Mesenteric fat pad (tissue), 1 donor: Measurements from ENCODE around the gene CST1. TPM values are rescaled to one million over a fixed set of nuclear protein-coding genes. Genes with fewer than 3 reads are reported as not detected.
"Not testable (repeated sequence)": the region's sequence is repeated elsewhere in the genome, so short reads cannot be mapped to it uniquely, and the experiment has no call there.

Source experiments
- DNase-seq: peaks from one replicate; pipeline ENCODE4 v3.0.0-alpha.2; 2020; ENCODE audit warnings: low spot score
- long read RNA-seq: library from polyadenylated mRNA; unstranded; transcript quantifications from one replicate; pipeline ENCODE4 v2.0.0, GENCODE V29; 2020
- total RNA-seq: library from RNA; stranded (reverse); fragmentation: NEBNext Ultra II Directional; extraction: Animal tissue kit (Norgen Biotek cat#: 25700); gene quantifications from one replicate; pipeline ENCODE4 v1.2.1, GENCODE V29; 2021
- donor health status: DM: yes; HTN: yes; CAD: no.

The CST1 gene, protein sequence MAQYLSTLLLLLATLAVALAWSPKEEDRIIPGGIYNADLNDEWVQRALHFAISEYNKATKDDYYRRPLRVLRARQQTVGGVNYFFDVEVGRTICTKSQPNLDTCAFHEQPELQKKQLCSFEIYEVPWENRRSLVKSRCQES
- not detected for total RNA-seq
- long read RNA-seq = 0 reads

DNA sequence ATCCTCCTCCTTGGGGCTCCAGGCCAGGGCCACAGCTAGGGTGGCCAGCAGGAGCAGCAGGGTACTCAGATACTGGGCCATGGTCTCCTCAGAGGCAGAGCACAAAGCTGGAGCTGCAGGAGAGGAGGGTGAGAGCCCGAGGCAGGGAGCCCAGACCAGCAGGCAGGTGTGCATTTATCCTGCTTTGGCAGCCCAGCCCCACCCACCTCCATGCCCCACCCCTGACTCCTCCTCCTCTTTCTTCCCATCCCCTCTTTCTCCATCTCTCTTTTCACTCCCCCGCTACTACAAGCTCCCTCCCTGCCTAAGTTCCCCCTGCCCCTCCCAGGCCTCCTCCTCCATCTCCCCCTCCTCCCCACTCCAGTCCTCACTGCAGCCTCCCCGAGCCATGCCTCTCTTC is at the start of gene CST1:
CST1 (minus strand) TSS at position 150 of the 400 bp plus-strand sequence; CDS start at position 81, 69 bp downstream.
- DNase-seq = not testable (repeated sequence)

DNA sequence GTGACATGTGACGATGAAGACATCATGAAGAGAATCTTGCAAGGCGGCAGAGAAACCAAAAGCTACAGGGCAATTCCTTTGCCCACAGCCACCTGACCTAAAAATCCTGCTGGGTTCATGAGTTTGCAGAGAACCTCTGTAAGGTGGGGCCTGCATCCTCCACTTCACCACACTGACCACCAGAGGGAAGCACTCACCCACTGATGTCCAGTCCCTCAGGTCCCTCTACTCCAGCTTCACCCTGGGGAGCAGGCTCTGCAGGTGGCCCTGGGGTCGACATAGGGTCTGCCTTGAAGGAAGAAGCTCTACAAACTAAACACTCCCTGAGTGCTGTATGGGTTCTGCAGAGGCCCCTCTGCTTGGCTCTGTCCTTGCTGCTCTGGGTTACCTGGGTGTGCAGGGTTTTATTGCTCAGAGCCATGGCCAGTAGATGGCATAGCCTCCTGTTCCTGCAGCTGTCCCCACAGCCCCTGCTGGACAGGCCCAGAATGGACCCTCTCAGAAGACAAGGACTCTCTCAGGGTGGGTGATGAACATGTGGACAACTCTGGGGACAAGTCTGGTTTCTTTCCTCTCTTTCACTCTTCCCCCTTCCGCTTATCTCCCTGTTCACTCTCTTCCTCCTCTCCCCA is 48.6 kb upstream of the CST1 start:
- not testable (repeated sequence) for DNase-seq

DNA sequence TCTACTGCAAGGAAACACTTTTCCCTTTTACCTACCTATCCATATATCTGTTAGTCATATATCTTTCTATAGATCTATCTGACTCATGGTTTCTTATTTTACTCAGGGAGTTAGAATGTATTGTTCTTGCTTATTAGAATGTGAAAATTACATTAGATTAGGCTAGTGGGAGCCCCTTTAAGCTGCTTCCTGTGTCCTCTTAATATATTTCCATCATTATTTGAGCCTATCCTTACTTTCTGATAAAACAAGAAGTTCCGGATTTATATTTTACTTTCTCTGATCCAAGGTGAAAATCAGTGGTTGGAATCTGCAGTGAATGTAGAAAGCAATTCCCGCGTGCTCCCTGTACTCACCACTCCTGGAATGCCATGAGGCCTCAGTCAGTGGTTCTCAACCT is 44.8 kb upstream of the CST1 start:
- DNase-seq = no peak

DNA sequence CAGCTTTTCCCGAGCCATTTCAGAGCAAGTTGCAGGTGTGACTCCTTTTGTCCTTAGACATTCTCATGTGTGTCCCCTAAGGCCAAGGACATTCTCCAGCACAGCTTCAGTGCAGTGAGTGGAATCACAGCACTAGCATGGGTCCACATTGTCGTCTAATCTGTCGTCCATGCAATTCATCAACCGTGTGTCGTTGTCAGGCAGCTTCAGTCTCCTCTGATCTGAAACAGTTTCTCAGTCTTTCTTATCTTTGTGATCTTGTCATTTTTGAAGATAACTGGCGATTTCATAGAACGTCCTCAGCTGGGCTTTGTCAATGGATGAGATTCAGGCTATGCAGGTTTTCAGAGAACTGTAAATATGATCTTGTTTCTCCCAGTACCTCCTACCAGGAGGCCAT is 44.1 kb upstream of the CST1 start:
- DNase-seq = no peak

DNA sequence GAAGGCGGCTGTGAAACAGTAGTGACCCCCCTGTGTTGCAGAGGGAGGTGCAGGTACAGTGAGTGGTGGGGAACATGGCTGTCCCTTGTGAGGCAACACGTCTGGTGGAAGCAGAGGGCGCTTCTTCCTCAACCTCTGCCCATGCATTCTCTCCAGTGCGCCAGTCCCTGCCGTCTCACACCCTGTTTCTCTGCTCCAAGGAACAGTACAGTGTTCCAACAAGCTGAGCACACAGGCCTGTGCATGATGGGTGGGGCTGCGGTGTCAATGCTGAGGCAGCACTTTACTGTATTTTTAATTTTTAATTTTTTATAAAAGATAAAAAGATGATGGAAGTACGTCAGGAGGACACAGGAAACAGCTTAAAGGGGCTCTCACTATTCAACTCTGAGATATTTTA is 43.3 kb upstream of the CST1 start:
- no peak for DNase-seq

DNA sequence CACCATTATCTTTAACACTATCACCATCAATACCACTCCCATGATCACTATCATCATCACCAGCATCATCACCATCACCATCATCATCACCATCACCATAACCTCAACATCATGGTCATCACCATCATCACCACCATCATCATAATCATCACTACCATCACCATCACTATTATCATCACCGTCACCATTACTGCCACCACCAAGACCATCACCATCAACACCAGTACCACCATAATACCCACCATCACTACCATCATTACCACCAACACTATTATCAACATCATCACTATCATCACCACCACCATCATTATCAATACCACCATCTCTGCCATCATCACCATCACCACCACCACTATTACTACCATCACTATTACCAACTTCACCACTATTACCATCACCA is 32.7 kb upstream of the CST1 start:
- DNase-seq = no peak

DNA sequence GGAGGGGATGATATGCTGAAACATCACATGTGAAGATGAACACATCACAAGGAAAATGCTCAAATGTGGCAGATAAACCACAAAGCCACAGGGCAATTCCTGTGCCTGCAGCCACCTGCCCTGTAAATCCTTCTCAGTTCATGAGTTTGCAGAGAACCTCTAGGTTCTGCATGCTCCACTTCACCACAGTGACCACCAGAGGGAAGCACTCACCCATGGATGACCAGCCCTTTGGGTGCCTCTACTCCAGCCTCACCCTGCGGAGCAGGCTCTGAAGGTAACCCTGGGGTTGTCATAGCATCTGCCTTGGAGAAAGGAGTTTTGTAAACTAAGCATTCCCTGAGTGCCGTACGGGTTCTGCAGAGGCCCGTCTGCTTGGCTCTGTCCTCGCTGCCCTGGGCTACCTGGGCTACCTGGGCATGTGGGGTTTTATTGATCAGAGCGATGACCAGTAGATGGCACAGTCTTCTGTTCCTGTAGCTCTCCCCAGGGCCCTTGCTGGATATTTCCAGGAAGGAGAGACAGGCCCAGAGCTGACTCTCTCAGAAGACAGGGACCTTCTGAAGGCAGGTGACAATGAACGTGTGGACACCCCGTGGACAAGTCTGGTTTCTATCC is 31.7 kb upstream of the CST1 start:
- DNase-seq = no peak

DNA sequence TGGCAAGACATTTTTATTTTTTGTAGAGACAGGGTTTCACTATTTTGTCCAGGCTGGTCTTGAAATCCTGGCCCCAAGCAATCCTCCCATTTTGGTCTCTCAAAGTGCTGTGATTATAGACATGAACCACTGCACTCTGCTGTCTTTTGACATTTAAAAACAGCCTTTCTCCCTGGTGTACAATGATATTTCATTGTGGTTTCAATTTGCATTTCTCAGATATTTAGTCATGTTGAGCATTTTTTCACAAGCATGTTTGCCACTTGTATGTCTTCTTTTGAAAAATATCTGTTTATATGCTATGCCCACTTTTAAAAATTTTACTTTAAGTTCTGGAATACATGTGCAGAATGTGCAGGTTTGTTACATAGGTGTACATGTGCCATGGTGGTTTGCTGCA is 27.9 kb upstream of the CST1 start:
- not testable (repeated sequence) for DNase-seq

DNA sequence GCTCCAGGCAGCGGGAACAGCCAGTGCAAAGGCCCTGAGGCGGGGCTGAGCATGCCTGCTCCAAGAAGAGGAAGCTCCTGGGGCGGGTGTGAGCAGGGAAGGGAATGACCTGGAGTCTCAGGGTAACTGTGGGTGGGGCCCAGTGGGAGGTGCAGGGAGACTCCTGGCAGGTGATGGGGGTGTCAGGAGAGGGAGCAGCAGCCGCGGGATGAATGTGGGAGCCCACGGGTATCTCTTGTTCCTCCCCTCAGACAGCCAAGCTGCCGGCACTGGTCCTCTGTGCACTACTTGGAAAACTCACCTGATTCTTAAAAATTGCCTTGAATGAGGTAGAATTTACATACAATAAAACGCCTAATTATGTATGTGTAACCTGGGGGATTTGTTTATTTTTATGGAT is 26.6 kb upstream of the CST1 start:
- DNase-seq = not testable (repeated sequence)

DNA sequence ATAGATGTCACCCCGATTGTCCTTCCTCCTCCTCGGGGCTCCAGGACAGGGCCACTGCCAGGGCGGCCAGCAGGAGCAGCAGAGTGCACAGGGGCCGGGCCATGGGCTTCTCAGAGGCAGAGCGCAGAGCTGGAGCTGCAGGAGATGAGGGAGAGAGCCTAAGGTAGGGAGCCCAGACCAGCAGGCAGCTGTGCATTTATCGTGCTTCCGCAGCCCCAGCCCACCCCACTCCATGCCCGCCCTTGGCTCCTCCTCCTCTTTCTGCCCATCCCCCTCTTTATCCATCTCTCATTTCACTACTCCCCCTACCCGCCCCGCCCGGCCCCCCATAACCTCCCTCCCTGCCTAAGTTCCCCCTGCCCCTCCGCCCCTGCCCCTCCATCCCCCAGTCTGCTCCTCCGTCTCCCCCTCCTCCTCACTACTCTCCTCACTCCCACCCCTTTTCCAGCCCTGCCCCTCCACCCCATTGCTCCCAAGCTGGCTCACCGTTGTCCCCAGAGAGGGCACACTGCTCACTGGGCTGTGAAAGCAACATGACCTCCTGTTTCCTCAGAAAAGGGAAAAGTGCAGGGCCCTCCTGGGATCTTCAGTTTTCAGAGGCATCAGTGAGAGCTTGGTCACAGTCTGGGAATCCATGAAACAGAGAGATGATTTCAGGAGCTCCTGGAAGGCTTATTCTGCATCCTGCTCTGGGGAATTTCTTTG is 25.5 kb upstream of the CST1 start:
- no peak for DNase-seq

DNA sequence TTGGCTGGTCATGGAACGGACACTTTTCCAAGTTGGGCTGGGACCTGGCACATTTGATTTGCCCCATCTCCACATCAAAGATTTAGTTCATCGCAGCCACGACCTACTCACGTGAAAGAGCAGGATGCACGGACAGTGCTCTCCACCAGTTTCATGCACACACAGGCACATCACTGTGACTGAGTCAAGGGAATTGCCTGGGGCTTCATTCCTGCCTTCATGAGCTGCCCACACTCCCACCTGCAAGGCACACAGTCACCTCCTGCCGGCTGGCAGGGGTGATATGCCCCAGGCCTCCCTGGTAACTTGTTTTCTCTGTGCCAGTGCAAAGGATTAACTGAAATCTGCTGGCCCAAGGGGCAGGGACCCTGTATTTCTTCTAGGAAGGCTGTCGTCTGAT is 23.3 kb upstream of the CST1 start:
- no peak for DNase-seq

DNA sequence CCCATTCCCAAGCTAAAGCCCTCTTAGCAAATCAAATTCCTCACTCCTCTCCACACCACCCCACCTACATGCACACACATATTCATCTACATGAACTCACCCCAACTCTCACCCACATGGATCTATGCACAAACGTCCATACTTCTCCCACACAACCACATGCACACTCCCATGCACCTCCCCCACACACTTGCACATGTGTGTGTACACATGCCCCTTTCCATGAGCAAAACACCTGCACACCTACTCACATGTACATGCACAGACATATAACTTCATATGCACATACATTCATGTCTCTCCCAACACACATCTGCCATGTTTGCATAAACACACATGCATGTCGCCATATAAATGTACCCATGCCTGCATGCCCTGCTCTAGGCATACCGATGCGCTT is 22.8 kb upstream of the CST1 start:
- DNase-seq = no peak

DNA sequence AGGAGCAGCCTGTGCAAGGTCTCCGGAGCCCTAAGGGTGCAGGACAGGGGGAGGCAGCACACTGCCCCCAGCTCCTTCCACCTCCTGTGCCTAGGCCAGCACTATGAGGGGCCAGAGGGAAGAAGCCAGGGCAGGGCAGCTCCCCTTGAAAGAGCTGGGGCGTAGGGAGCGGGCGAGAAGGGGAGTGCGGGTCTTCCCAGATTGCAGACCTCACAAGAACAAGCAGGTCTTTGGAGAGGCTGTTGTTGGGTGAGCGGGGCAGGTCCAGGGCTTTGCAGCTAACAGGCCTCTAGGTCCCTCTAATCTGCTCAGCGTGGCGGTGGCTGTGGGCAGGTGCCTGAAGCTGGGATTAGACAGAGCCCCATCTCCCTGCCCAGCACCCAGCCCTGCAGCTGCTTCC is 22.4 kb upstream of the CST1 start:
- no peak for DNase-seq

DNA sequence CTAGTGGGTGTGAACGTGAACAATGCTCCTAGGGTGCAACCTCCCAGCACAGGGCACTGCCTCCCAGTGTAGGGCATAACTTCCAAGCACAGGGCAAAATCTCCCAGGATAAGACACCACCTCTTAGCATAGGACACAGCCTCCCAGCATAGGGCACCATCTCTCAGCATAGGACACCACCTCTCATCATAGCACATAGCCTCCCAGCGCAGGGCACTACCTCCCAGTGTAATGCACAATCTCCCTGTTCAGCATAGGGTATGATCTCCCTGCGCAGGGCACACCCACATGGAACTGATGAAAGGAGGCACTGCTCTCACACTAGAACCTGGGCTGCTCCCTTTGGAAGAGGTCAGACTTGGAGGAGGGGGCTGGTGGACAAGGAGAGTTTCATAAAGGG is 21.3 kb upstream of the CST1 start:
- DNase-seq = no peak

DNA sequence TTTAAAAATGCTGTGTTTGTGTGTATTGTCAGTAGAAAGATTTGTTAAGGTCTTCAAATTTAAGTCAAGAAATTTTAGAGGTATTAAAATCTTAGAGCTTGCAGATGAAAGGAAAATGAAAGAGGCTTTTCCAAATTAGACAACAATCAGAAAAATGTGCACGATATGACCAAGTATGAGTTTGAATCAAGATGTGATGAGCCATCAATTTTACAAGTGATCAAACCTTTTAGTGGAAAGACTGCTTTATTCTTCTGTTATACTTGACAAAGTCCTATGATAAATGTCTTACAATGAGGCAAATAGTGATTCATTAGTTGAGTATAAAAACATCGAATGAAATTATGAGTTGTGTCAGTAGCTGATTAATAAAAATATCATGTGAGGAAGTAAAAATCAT is 19.6 kb upstream of the CST1 start:
- DNase-seq = no peak

DNA sequence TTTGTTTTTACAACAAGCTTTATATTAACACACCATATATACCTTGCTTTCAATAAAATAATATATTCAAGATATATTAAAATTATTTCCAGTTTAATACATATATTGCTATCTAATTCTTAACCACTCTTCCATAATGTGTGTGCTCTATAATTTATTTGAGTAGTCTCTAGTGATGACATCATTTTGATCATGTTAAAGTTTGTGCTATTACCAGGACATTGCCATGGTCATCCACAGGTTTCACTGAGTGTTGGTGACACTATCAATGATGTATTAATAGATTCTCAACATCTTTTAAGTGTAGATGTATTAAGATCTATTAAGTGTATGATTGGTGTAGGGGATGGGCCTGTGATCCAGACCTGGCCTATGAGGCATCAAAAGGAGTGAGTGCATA is 17.8 kb upstream of the CST1 start:
- DNase-seq = not testable (repeated sequence)

DNA sequence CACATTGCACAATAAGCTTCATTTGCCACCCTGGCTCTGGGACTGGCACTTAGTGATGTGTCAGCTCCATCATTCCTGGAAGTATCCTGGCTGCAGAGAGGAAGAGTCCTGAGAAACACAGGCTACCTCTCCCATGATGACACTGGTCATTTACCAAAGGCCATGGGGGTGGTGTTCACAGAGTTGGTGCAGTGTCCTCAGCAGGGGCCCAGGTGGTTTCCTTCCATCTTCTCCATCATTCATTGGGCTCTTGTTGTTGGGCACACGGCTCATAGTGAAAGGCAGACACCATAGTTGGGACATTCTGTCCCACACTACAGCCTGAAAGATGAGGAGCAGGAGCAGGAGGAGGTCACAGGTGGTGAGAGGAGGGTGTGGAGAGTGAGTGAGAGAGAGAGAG is 15.8 kb upstream of the CST1 start:
- DNase-seq = no peak

DNA sequence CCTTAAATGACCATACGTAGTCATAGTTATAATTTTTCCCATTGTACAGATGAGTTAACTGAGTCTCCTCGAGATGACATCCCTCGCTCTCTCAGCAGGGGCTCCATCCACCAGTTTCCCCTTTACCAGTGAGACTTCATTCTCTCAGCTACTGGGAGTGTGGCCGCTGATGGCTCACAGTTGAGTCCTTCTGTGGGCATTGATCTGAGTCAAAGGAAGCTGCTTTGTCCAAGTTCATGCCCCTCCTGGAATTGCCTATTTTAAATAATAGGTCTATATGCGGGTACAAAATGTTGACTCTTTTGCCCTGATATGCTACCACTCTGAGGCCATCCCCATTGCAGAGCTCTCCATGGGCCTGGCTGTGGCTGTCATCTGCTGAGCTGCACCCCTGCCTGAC is 14.8 kb upstream of the CST1 start:
- no peak for DNase-seq

DNA sequence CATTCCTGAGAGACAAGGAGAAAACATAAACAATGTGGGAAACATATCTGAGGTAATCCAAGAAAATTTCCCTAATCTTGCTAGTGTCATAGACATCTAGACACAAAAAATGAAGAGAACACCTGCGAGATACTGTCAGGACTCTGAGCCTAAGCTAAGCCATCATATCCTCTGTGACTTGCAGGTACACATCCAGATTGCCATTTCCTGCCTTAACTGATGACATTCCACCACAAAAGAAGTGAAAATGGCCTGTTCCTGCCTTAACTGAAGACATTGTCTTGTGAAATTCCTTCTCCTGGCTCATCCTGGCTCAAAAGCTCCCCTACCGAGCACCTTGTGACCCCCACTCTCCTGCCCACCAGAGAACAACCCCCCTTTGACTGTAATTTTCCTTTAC is 13.9 kb upstream of the CST1 start:
- DNase-seq = not testable (repeated sequence)

DNA sequence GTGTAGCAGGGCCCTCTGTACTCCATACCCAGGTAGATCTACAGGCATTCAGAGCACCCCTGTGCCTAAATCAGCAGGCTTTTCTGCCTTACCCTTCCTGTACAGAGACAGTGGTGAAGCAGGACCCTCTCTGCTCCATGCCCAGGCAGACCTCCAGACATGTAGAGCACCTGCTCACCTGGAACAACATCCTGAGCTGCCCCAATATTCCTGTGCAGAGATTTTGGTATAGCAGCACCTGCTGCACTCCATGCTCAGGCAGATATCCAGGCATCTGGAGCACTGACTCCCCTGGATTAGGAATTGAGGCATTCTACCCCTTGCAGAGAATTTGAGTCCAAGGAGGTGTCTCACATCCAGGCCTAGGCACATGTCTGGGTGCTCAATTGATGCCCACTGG is 12.6 kb upstream of the CST1 start:
- no peak for DNase-seq

DNA sequence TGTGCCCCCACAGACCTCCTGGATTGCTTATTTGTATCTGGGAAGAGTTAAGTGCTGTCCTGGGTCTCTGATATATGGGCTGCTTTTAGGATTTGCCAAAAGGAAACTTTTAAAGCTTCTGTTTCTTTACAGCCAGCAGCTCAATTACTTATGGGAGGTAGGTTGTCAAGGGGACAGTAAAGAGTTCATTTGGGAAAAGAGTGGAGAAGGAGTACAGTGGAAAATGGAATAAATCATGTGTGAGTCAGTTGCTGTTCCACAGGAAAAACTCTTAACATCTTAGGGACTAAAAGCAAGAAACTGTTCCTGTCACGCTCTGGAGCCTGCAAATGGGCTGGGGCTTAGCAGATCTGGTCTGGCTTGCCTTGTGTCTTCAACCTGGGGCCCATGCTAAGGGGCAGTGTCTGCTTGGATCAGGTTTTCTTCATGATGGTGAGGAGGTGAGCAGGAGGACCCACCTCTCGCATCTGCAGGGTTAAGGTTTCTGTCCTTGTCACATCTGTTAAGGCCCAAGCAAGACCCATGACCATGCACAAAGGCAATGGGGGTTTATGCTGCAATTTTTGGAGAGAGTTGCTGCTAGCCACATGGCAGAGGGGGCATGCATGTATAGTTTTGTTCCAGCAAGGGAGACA is 8.7 kb upstream of the CST1 start:
- no peak for DNase-seq

DNA sequence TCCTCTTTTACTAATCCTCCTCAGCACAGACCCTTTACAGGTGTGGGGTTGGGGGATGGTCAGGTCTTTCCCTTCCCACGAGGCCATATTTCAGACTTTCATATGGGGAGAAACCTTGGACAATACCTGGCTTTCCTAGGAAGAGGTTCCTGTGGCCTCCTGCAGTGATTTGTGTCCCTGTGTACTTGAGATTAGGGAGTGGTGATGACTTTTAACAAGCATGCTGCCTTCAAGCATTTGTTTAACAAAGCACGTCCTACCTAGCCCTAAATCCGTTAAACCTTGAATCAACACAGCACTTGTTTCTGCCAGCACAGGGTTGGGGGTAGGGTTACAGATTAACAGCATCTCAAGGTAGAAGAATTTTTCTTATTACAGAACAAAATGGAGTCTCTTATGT is 6.1 kb upstream of the CST1 start:
- DNase-seq = not testable (repeated sequence)
